Natural killer cell (primary cell): ENCODE results near the gene PKP4. TPM values are rescaled to one million over a fixed set of nuclear protein-coding genes. Genes with fewer than 3 reads are reported as not detected.

ENCODE experiments used
- ATAC-seq, 3 donors: fragments of 150-1000 bp in 2 of 3; fragments of 200-7000 bp in 1 of 3; cut with Tn5 transposase; 1 replicate in 1 of 3; 2 replicates in 2 of 3; pipeline ENCODE4 v1.10.0; 2021; ENCODE audit warnings: mild to moderate bottlenecking in 2 of 3, moderate library complexity in 2 of 3
- DNase-seq, 2 donors: peaks; one replicate each; pipeline versions ENCODE4 v3.0.0 to v3.0.0-alpha.2; 2013 to 2021; ENCODE audit warnings: mixed read lengths in 1 of 2
- H3K27ac ChIP-seq: one replicate; pipeline ENCODE4 v1.5.1; 2013; ENCODE audit warnings: mild to moderate bottlenecking, low read length
- H3K27me3 ChIP-seq: one replicate; pipeline ENCODE4 v1.6.1; 2013; ENCODE audit warnings: low read length; ENCODE audit not compliant: control insufficient read depth, insufficient read depth
- H3K36me3 ChIP-seq: one replicate; pipeline ENCODE4 v1.6.1; 2013; ENCODE audit warnings: low read length; ENCODE audit not compliant: control insufficient read depth, insufficient read depth
- H3K4me1 ChIP-seq: one replicate; pipeline ENCODE4 v1.6.1; 2013; ENCODE audit warnings: low read length; ENCODE audit not compliant: control insufficient read depth, insufficient read depth
- H3K4me3 ChIP-seq: one replicate; pipeline ENCODE4 v1.5.1; 2013; ENCODE audit warnings: low read length
- H3K9me3 ChIP-seq: one replicate; pipeline ENCODE4 v1.6.1; 2013; ENCODE audit warnings: low read length; ENCODE audit not compliant: control insufficient read depth, insufficient read depth
- H3K27ac Mint-ChIP-seq, 2 donors: one replicate each; pipeline ENCODE4 v1.8.0; 2022; ENCODE audit warnings: mild to moderate bottlenecking in 2 of 2, mixed read lengths in 2 of 2, moderate library complexity in 1 of 2
- H3K27me3 Mint-ChIP-seq, 2 donors: one replicate each; pipeline ENCODE4 v1.8.0; 2022; ENCODE audit warnings: low read depth in 2 of 2, mixed read lengths in 2 of 2
- H3K36me3 Mint-ChIP-seq: one replicate; pipeline ENCODE4 v1.8.0; 2022; ENCODE audit warnings: mixed read lengths
- H3K4me1 Mint-ChIP-seq, 2 donors: one replicate each; pipeline ENCODE4 v1.8.0; 2022; ENCODE audit warnings: mixed read lengths in 2 of 2
- H3K4me3 Mint-ChIP-seq: one replicate; pipeline ENCODE4 v1.8.0; 2022; ENCODE audit warnings: mild to moderate bottlenecking, moderate library complexity, mixed read lengths
- H3K9me3 Mint-ChIP-seq, 2 donors: one replicate each; pipeline ENCODE4 v1.8.0; 2022; ENCODE audit warnings: mixed read lengths in 2 of 2
- WGBS: methylation state at CpG from one replicate; pipeline ENCODE4 v1.1.7; 2013; ENCODE audit warnings: missing lambda C conversion rate; ENCODE audit not compliant: insufficient coverage; 5-methylcytosine and 5-hydroxymethylcytosine counted together
- intact Hi-C: fragments of 100-400 bp; cut with micrococcal nuclease; formaldehyde crosslinking; loops from one replicate; pipeline ENCODE4 v1.14.2; 2022
- total RNA-seq, 4 donors: library from RNA; stranded (reverse); fragments of 120-200 nt in 1 of 4; gene quantifications; one replicate each; pipeline versions ENCODE4 v1.2.3 to v1.2.4, GENCODE V29; 2013 to 2022
- TF ChIP-seq, protein P1 (sequence below): fragments of 200-600 bp; IDR thresholded peaks from one replicate; pipeline ENCODE4 v1.8.0; 2022; ENCODE audit warnings: antibody characterized with exemption

The PKP4 gene
- total RNA-seq, 3 donors from 2014 or later (not counting 1 experiment from before 2014, with no cell fraction given) = 5.9 to 8.4 (median 7.2) TPM

DNA sequence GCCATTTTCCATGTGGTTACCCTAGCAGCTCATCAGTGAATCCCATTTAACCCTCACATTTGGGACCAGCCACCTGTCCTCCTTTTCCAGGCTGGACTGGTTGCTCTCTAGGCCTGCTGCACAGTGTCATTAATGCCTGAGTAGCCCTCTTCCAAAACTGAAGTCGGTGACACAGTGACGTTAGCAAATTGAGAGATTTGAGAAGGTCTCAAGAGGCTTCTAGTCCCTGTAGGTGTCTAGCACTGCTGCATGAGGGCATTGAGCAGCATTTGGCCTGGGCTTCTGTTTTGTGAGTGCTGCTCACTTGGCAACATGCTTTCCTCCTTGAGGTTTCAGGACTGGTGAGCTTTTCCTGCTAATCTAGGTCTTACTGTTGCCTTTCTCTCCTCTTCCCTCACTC lies 36.7 kb downstream of the PKP4 start:
- Histone ChIP-seq H3K27me3 (no peaks in the 10 kb centered on the region), H3K27ac (no peak overlapping the region), H3K36me3 (no peaks in the 10 kb centered on the region), H3K9me3 (no peaks in the 10 kb centered on the region), H3K4me1 (no peaks in the 10 kb centered on the region), H3K4me3 (no peak overlapping the region)
- ATAC-seq (no peak), DNase-seq (no peak)
- Mint-ChIP-seq H3K9me3 (no peaks in the 10 kb centered on the region), H3K36me3 (no peaks in the 10 kb centered on the region), H3K27me3 (no peaks in the 10 kb centered on the region), H3K27ac (no peak overlapping the region), H3K4me3 (no peak overlapping the region), H3K4me1 (no peaks in the 10 kb centered on the region)
- TF ChIP-seq, protein P1, sequence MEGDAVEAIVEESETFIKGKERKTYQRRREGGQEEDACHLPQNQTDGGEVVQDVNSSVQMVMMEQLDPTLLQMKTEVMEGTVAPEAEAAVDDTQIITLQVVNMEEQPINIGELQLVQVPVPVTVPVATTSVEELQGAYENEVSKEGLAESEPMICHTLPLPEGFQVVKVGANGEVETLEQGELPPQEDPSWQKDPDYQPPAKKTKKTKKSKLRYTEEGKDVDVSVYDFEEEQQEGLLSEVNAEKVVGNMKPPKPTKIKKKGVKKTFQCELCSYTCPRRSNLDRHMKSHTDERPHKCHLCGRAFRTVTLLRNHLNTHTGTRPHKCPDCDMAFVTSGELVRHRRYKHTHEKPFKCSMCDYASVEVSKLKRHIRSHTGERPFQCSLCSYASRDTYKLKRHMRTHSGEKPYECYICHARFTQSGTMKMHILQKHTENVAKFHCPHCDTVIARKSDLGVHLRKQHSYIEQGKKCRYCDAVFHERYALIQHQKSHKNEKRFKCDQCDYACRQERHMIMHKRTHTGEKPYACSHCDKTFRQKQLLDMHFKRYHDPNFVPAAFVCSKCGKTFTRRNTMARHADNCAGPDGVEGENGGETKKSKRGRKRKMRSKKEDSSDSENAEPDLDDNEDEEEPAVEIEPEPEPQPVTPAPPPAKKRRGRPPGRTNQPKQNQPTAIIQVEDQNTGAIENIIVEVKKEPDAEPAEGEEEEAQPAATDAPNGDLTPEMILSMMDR = no peak
- intact Hi-C loops = no loop called here
- WGBS = 46% methylated on average over 2 of the region's 2 CpGs

DNA sequence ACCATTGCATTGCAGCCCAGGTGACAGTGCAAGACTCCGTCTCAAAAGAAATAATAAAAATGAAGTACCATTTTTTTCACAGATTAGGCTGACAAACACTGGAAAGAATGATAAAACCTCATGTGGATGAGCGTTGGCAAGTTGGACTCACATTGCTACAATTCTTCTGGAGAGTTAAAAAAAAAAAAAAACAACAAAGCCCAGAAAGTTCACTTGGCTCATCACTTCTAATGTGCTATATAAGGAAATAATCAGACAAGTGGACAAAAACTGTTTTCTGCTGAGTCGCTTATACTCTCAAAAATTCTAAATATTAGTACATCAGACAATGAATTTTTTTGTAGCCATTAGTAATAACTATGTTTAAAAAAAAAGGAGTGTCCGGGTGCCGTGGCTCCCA lies 38.4 kb downstream of the PKP4 start:
- H3K27me3 ChIP-seq = no peaks in the 10 kb centered on the region
- WGBS = 98% methylated on average over 5 of the region's 5 CpGs
- no peaks in the 10 kb centered on the region for H3K9me3 ChIP-seq
- Mint-ChIP-seq H3K4me3 (no peak overlapping the region), H3K27ac (no peak overlapping the region), H3K4me1 (no peaks in the 10 kb centered on the region), H3K27me3 (no peaks in the 10 kb centered on the region), H3K36me3 (no peaks in the 10 kb centered on the region), H3K9me3 (no peaks in the 10 kb centered on the region)
- H3K4me3 ChIP-seq = no peak overlapping the region
- no peak overlapping the region for H3K27ac ChIP-seq
- H3K4me1 ChIP-seq = no peaks in the 10 kb centered on the region
- H3K36me3 ChIP-seq = no peaks in the 10 kb centered on the region
- ATAC-seq (no peak), DNase-seq (no peak)
- TF ChIP-seq, protein P1 = no peak
- intact Hi-C loops = no loop called here

DNA sequence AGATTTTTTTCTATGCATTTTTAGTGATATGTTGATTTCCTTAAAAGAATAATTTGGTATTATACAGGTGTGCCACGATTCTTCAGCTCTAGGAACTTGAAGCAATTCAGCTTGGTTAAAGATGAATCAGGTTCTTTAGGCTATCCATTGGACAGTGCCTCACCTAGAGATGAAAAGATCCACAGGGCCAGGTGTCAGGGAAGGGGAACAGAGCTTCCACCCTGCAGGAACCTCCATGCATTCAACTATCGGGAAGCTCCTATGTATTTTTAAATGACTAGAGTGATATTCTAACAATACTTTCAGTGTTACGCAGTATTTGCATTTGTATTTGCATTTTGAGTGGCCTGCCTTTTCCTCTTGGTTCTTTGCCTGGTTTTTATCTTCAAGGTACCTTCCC lies 40.2 kb downstream of the PKP4 start:
- H3K9me3 Mint-ChIP-seq = no peaks in the 10 kb centered on the region

DNA sequence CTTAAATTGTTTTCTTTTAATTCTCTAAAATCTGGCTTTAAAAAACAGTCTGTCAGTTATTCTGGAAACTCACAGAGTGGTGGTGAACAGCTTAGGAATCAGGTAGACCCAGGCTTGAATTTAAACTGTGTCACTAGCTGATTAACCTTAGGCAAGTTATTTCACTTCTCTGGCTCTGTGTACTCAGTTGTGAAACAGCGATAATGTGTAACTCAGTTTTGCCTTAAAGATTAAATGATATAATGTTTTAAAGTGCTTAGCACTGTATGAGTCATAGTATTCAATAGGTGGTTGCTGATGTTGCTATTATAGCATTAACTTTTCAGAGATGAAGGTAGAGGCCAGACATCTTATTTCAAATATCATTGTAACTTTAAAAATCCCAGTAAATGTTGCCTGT lies 40.7 kb downstream of the PKP4 start:
- Histone ChIP-seq H3K4me1 (no peaks in the 10 kb centered on the region), H3K27ac (no peak overlapping the region)
- no peak overlapping the region for H3K4me3 Mint-ChIP-seq

More for the DNA sequence above, 40.2 kb downstream of the PKP4 start:
- Mint-ChIP-seq H3K27me3 (no peaks in the 10 kb centered on the region), H3K36me3 (no peaks in the 10 kb centered on the region), H3K4me1 (no peaks in the 10 kb centered on the region), H3K4me3 (no peak overlapping the region), H3K27ac (no peak overlapping the region)
- no peak for ATAC-seq
- Histone ChIP-seq H3K27me3 (no peaks in the 10 kb centered on the region), H3K4me3 (no peak overlapping the region), H3K9me3 (no peaks in the 10 kb centered on the region), H3K36me3 (no peaks in the 10 kb centered on the region), H3K4me1 (no peaks in the 10 kb centered on the region), H3K27ac (no peak overlapping the region)
- no peak for DNase-seq
- WGBS = 89% methylated on average over 3 of the region's 3 CpGs
- intact Hi-C loops = no loop called here
- TF ChIP-seq, protein P1 = no peak

More for the DNA sequence above, 40.7 kb downstream of the PKP4 start:
- no peaks in the 10 kb centered on the region for H3K4me1 Mint-ChIP-seq
- ATAC-seq (no peak), DNase-seq (no peak)
- no peaks in the 10 kb centered on the region for H3K9me3 ChIP-seq
- H3K4me3 ChIP-seq = no peak overlapping the region
- intact Hi-C loops = no loop called here
- TF ChIP-seq, protein P1 = no peak
- no peaks in the 10 kb centered on the region for H3K36me3 ChIP-seq
- no peaks in the 10 kb centered on the region for H3K36me3 Mint-ChIP-seq
- H3K9me3 Mint-ChIP-seq = no peaks in the 10 kb centered on the region
- no peak overlapping the region for H3K27ac Mint-ChIP-seq
- 100% methylated on average over 1 of the region's 1 CpG for whole genome bisulfite sequencing
- H3K27me3 ChIP-seq = no peaks in the 10 kb centered on the region
- no peaks in the 10 kb centered on the region for H3K27me3 Mint-ChIP-seq
